Body of pancreas (tissue), 4 donors: ENCODE measurements around the gene CYB5RL. TPM values are rescaled to one million over a fixed set of nuclear protein-coding genes. Genes with fewer than 3 reads are reported as not detected.
"Not testable (repeated sequence)": the region's sequence is repeated elsewhere in the genome, so short reads cannot be mapped to it uniquely, and the experiment has no call there.

ENCODE experiments used
- ATAC-seq: fragments of 150-250 bp; one replicate; pipeline ENCODE4 v1.9.1; 2016
- DNase-seq, 4 donors: peaks; one replicate each; pipeline ENCODE4 v3.0.0-alpha.2; 2019
- H3K27ac ChIP-seq, 4 donors: fragments of 200-600 bp; sonication (generic); 1 replicate in 3 of 4; 2 replicates in 1 of 4; pipeline versions ENCODE4 v1.5.1 to v1.6.1; 2016 to 2019; ENCODE audit warnings: mild to moderate bottlenecking in 1 of 4, mixed read lengths in 1 of 4, moderate library complexity in 1 of 4
- H3K27me3 ChIP-seq, 2 donors: fragments of 200-600 bp; sonication (generic); one replicate each; pipeline ENCODE4 v1.6.0; 2016; ENCODE audit warnings: mild to moderate bottlenecking in 1 of 2
- H3K36me3 ChIP-seq, 2 donors: fragments of 200-600 bp; sonication (generic); replicated peaks in 1 of 2; 2 replicates each; pipeline ENCODE4 v1.5.1; 2016; ENCODE audit warnings: low read depth in 2 of 2; ENCODE audit not compliant: insufficient read depth in 1 of 2
- H3K4me1 ChIP-seq: fragments of 200-600 bp; sonication (generic); one replicate; pipeline ENCODE4 v1.6.0; 2016
- H3K4me3 ChIP-seq, 2 donors: fragments of 200-600 bp; sonication (generic); 1 replicate in 1 of 2; 2 replicates in 1 of 2; pipeline ENCODE4 v1.5.1; 2016 to 2019
- H3K9me3 ChIP-seq, 3 donors: fragments of 200-600 bp; sonication (generic); 1 replicate in 2 of 3; 2 replicates in 1 of 3; pipeline ENCODE4 v1.5.1; 2016
- CTCF ChIP-seq, 7 experiments: fragments of 450-650 bp in 4 of 7; fragments of 200-600 bp in 3 of 7; sonication (generic) in 3 of 7; IDR thresholded peaks; one replicate each; pipeline ENCODE4 v1.5.1; 2016 to 2019; ENCODE audit warnings: antibody characterized with exemption in 7 of 7
- POLR2A ChIP-seq, 3 donors: fragments of 450-650 bp; IDR thresholded peaks; one replicate each; pipeline ENCODE4 v1.6.1; 2016; ENCODE audit warnings: antibody characterized with exemption in 3 of 3, mild to moderate bottlenecking in 2 of 3
- WGBS, 2 donors: methylation state at CpG; one replicate each; pipeline ENCODE4 v1.1.5; 2017; 5-methylcytosine and 5-hydroxymethylcytosine counted together
- intact Hi-C: fragments of 100-400 bp; cut with DNase I; formaldehyde crosslinking; loops from one replicate; pipeline ENCODE4 v1.15.1; 2023
- total RNA-seq, 2 donors: library from RNA; depleted of rRNA; stranded (reverse); fragments of >200 nt; gene quantifications; one replicate each; pipeline ENCODE4 v1.1.0, GENCODE V29; 2016

The CYB5RL gene
- total RNA-seq, 2 donors from 2014 or later, result 6.5 to 13.2 TPM

GRCh38 chr1:54171016-54171415 is 28.8 kb downstream of the CYB5RL start:
- H3K4me3 ChIP-seq, result no peak overlapping the region
- H3K9me3 ChIP-seq, result no peaks in the 10 kb centered on the region
- intact Hi-C loops, result no loop called here
- ATAC-seq, result no peak
- no peak overlapping the region for H3K27ac ChIP-seq
- H3K36me3 ChIP-seq, result no peaks in the 10 kb centered on the region
- H3K27me3 ChIP-seq, result no peaks in the 10 kb centered on the region
- no peak for DNase-seq
- no peak for TF ChIP-seq POLR2A (IDR thresholded peaks at IDR 0.05)
- no peak for TF ChIP-seq CTCF (IDR thresholded peaks at IDR 0.05)
- WGBS, 2 donors, result 92 to 94% methylated on average over 8 of the region's 8 CpGs
- no peaks in the 10 kb centered on the region for H3K4me1 ChIP-seq

GRCh38 chr1:54169068-54169467 is 30.8 kb downstream of the CYB5RL start:
- no peaks in the 10 kb centered on the region for H3K27me3 ChIP-seq
- TF ChIP-seq POLR2A (IDR thresholded peaks at IDR 0.05) (no peak), CTCF (IDR thresholded peaks at IDR 0.05) (no peak)
- no peak overlapping the region for H3K27ac ChIP-seq
- no peaks in the 10 kb centered on the region for H3K9me3 ChIP-seq
- no peaks in the 10 kb centered on the region for H3K36me3 ChIP-seq
- ATAC-seq, result no peak
- 65 to 67% methylated on average over 3 of the region's 3 CpGs for WGBS, 2 donors
- no peak for DNase-seq
- no peak overlapping the region for H3K4me3 ChIP-seq
- no peaks in the 10 kb centered on the region for H3K4me1 ChIP-seq
- intact Hi-C loops, result no loop called here

GRCh38 chr1:54168206-54168965 is 31.4 kb downstream of the CYB5RL start:
- Histone ChIP-seq H3K27ac (no peak overlapping the region), H3K27me3 (no peaks in the 10 kb centered on the region), H3K4me3 (no peak overlapping the region), H3K36me3 (no peaks in the 10 kb centered on the region), H3K4me1 (no peaks in the 10 kb centered on the region), H3K9me3 (no peaks in the 10 kb centered on the region)
- WGBS, 2 donors, result 75 to 91% methylated on average over 1 to 7 of the region's 8 CpGs
- intact Hi-C loops, result no loop called here
- DNase-seq, result no peak
- no peak for TF ChIP-seq CTCF (IDR thresholded peaks at IDR 0.05)
- TF ChIP-seq POLR2A (IDR thresholded peaks at IDR 0.05), result no peak
- ATAC-seq, result no peak

- intact Hi-C loops, result no loop called here
- H3K9me3 ChIP-seq, result no peaks in the 10 kb centered on the region
These were observed 32.2 kb downstream of the CYB5RL start for GRCh38 chr1:54167422-54168139.

GRCh38 chr1:54166357-54166756 is 33.5 kb downstream of the CYB5RL start:
- DNase-seq, H3K9me3 ChIP-seq, H3K27ac ChIP-seq, H3K4me1 ChIP-seq, H3K27me3 ChIP-seq, ATAC-seq, H3K4me3 ChIP-seq, H3K36me3 ChIP-seq, intact Hi-C loops: not testable (repeated sequence)
- 91 to 92% methylated on average over 8 of the region's 8 CpGs for WGBS, 2 donors

More at GRCh38 chr1:54167422-54168139, 32.2 kb downstream of the CYB5RL start:
- Histone ChIP-seq H3K4me3 (no peak overlapping the region), H3K27me3 (no peaks in the 10 kb centered on the region), H3K27ac (no peak overlapping the region), H3K36me3 (no peaks in the 10 kb centered on the region), H3K4me1 (no peaks in the 10 kb centered on the region)
- TF ChIP-seq CTCF (IDR thresholded peaks at IDR 0.05) (no peak), POLR2A (IDR thresholded peaks at IDR 0.05) (no peak)
- no peak for ATAC-seq
- 84 to 89% methylated on average over 8 to 9 of the region's 9 CpGs for WGBS, 2 donors
- no peak for DNase-seq
